B cell (primary cell): ENCODE data around the gene TNKS1BP1. TPM values are rescaled to one million over a fixed set of nuclear protein-coding genes. Genes with fewer than 3 reads are reported as not detected.
"Not testable (repeated sequence)": the region's sequence is repeated elsewhere in the genome, so short reads cannot be mapped to it uniquely, and the experiment has no call there.

Experiments used
- ATAC-seq: fragments of 200-7000 bp; cut with Tn5 transposase; one replicate; pipeline ENCODE4 v1.10.0; 2021; ENCODE audit warnings: low read depth, mild to moderate bottlenecking, moderate number of reproducible peaks, moderate library complexity
- CTCF ChIA-PET: fragments of 350-600 bp; sonication (Branson Sonifier 250); formaldehyde crosslinking; loops from one replicate; lab custom pipeline; 2021; ENCODE audit warnings: antibody characterized with exemption, inconsistent platforms; lab: Charles Lee
- POLR2A ChIA-PET: fragments of 350-600 bp; sonication (Branson Sonifier 250); formaldehyde crosslinking; loops from one replicate; lab custom pipeline; 2021; ENCODE audit warnings: antibody characterized with exemption; lab: Charles Lee
- DNase-seq: peaks from one replicate; pipeline ENCODE4 v3.0.0; 2013
- H2AFZ ChIP-seq: 2 replicates; pipeline ENCODE4 v1.6.1; 2012; ENCODE audit warnings: mild to moderate bottlenecking, low read depth, low read length; ENCODE audit not compliant: insufficient read depth, poor library complexity, severe bottlenecking
- H3K27ac ChIP-seq, 2 donors: 1 replicate in 1 of 2; 2 replicates in 1 of 2; pipeline ENCODE4 v1.5.1; 2012 to 2013; ENCODE audit warnings: low read length in 2 of 2, mild to moderate bottlenecking in 2 of 2, moderate library complexity in 1 of 2
- H3K27me3 ChIP-seq, 4 experiments: fragments of 200-600 bp in 1 of 4; sonication (generic) in 1 of 4; replicated peaks in 1 of 4; 1 replicate in 2 of 4; 2 replicates in 2 of 4; pipeline versions ENCODE4 v1.6.1 to v1.7.0; 2013 to 2016; ENCODE audit warnings: low read length in 3 of 4, mild to moderate bottlenecking in 2 of 4, mixed read lengths in 1 of 4, moderate library complexity in 1 of 4; ENCODE audit not compliant: insufficient read depth in 4 of 4, control insufficient read depth in 3 of 4; ENCODE audit errors: control extremely low read depth in 1 of 4
- H3K36me3 ChIP-seq, 2 experiments: replicated peaks in 1 of 2; 1 replicate in 1 of 2; 2 replicates in 1 of 2; pipeline versions ENCODE4 v1.6.1 to v1.7.1; 2013; ENCODE audit warnings: low read length in 1 of 2; ENCODE audit not compliant: insufficient read depth in 2 of 2, control insufficient read depth in 1 of 2; ENCODE audit errors: control extremely low read depth in 1 of 2, extremely low read depth in 1 of 2
- H3K4me1 ChIP-seq, 2 donors: fragments of 200-600 bp in 1 of 2; sonication (generic) in 1 of 2; 1 replicate in 1 of 2; 2 replicates in 1 of 2; pipeline versions ENCODE4 v1.5.1 to v1.6.1; 2013 to 2017; ENCODE audit warnings: low read length in 2 of 2; ENCODE audit not compliant: control insufficient read depth in 2 of 2, insufficient read depth in 2 of 2
- H3K4me2 ChIP-seq: replicated peaks from 2 replicates; pipeline ENCODE3; 2012; ENCODE audit warnings: mild to moderate bottlenecking, low read depth, low read length; ENCODE audit not compliant: poor library complexity, severe bottlenecking
- H3K4me3 ChIP-seq, 5 experiments: fragments of 200-600 bp in 1 of 5; sonication (generic) in 1 of 5; 1 replicate in 3 of 5; 2 replicates in 2 of 5; pipeline versions ENCODE4 v1.5.1 to v1.7.0; 2011 to 2016; ENCODE audit warnings: low read length in 4 of 5, mild to moderate bottlenecking in 4 of 5, low read depth in 2 of 5, control low read depth in 1 of 5, moderate library complexity in 1 of 5; ENCODE audit not compliant: insufficient read depth in 1 of 5; ENCODE audit errors: control extremely low read depth in 1 of 5, extremely low read depth in 1 of 5
- H3K79me2 ChIP-seq: fragments of 200-600 bp; sonication (generic); one replicate; pipeline ENCODE4 v1.6.0; 2016; ENCODE audit warnings: low read length; ENCODE audit not compliant: control insufficient read depth, insufficient read depth
- H3K9ac ChIP-seq: fragments of 200-600 bp; sonication (generic); 2 replicates; pipeline ENCODE4 v1.6.1; 2017; ENCODE audit warnings: mild to moderate bottlenecking, low read length, moderate library complexity
- H3K9me3 ChIP-seq, 3 donors: one replicate each; pipeline versions ENCODE4 v1.6.1 to v1.7.1; 2013; ENCODE audit warnings: low read length in 2 of 3; ENCODE audit not compliant: control insufficient read depth in 2 of 3, insufficient read depth in 1 of 3; ENCODE audit errors: control extremely low read depth in 1 of 3
- H4K20me1 ChIP-seq: 2 replicates; pipeline ENCODE4 v1.6.0; 2012; ENCODE audit warnings: mild to moderate bottlenecking, low read length; ENCODE audit not compliant: insufficient read depth, control insufficient read depth, poor library complexity, severe bottlenecking
- H3K27ac Mint-ChIP-seq: one replicate; pipeline ENCODE4 v1.8.0; 2021; ENCODE audit warnings: mixed read lengths
- H3K27me3 Mint-ChIP-seq: one replicate; pipeline ENCODE4 v1.8.0; 2021; ENCODE audit warnings: mixed read lengths
- H3K4me1 Mint-ChIP-seq: one replicate; pipeline ENCODE4 v1.8.0; 2021; ENCODE audit warnings: mixed read lengths
- H3K4me3 Mint-ChIP-seq: one replicate; pipeline ENCODE4 v1.8.0; 2021; ENCODE audit warnings: mixed read lengths
- H3K9me3 Mint-ChIP-seq: one replicate; pipeline ENCODE4 v1.8.0; 2022; ENCODE audit warnings: mixed read lengths; ENCODE audit not compliant: insufficient read depth
- EZH2 ChIP-seq: IDR thresholded peaks from 2 replicates; pipeline ENCODE4 v1.6.1; 2012; ENCODE audit warnings: borderline replicate concordance, low read depth, mild to moderate bottlenecking, moderate library complexity, low read length; ENCODE audit not compliant: insufficient read depth, poor library complexity, severe bottlenecking
- WGBS: methylation state at CpG from one replicate; pipeline ENCODE4 v1.1.5; 2013; ENCODE audit warnings: missing lambda C conversion rate; ENCODE audit not compliant: insufficient coverage; 5-methylcytosine and 5-hydroxymethylcytosine counted together
- intact Hi-C: fragments of 100-400 bp; cut with micrococcal nuclease; formaldehyde crosslinking; loops from one replicate; pipeline ENCODE4 v1.10.0; 2022
- polyA plus RNA-seq: library from polyadenylated mRNA; depleted of rRNA; stranded (reverse); fragments of >200 nt; gene quantifications from 2 replicates; pipeline ENCODE4 v1.2.3, GENCODE V29; 2012
- total RNA-seq, 2 donors: library from RNA; stranded (reverse); fragments of 120-200 nt in 1 of 2; gene quantifications; 1 replicate in 1 of 2; 2 replicates in 1 of 2; pipeline versions ENCODE4 v1.2.3 to v1.2.4, GENCODE V29; 2013 to 2022
- TF ChIP-seq, protein P1 (sequence below): fragments of 200-600 bp; IDR thresholded peaks from one replicate; pipeline ENCODE4 v1.8.0; 2022; ENCODE audit warnings: antibody characterized with exemption, mild to moderate bottlenecking

TNKS1BP1 gene
- total and polyA plus RNA-seq, 2 donors (not counting 1 experiment from before 2014, with no cell fraction given) = 2.2 to 12.2 TPM

DNA sequence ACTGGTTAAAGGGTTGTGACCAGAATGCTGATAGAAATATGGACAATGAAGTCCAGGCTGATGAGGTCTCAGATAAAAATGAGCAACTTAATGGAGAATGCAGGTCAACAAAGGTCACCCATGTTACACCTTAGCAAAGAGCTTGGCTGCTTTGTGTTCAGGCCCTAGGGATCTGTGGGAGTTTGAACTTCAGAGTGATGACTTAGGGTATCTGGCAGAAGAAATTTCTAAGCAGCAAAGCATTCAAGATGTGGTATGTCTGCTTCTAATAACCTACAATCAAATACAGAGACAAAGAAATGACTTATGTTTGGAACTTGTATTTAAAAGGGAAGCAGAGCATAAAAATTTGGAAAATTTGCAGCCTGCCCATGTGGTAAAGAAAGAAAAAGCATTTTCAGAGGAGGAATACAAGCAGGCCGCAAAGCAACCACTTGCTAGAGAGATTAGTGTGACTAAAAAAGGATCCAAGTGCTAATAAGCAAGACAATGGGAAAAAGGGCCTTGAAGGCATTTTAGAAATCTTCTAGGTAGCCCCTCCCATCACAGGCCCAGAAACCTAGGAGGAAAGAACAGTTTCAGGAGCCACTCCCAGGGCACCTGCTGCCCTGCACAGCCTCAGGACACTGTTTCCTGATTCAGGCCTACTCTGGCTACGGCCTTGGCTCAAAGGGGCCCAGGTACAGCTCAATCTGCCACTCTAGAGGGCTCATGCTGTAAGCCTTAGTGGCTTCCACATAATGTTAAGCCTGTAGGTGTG is 41.3 kb downstream of the TNKS1BP1 start:
- POLR2A ChIA-PET = no interaction called here
- no peak overlapping the region for H3K4me2 ChIP-seq
- TF ChIP-seq, protein P1, sequence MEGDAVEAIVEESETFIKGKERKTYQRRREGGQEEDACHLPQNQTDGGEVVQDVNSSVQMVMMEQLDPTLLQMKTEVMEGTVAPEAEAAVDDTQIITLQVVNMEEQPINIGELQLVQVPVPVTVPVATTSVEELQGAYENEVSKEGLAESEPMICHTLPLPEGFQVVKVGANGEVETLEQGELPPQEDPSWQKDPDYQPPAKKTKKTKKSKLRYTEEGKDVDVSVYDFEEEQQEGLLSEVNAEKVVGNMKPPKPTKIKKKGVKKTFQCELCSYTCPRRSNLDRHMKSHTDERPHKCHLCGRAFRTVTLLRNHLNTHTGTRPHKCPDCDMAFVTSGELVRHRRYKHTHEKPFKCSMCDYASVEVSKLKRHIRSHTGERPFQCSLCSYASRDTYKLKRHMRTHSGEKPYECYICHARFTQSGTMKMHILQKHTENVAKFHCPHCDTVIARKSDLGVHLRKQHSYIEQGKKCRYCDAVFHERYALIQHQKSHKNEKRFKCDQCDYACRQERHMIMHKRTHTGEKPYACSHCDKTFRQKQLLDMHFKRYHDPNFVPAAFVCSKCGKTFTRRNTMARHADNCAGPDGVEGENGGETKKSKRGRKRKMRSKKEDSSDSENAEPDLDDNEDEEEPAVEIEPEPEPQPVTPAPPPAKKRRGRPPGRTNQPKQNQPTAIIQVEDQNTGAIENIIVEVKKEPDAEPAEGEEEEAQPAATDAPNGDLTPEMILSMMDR = no peak
- TF ChIP-seq EZH2 = no peak
- no peaks in the 10 kb centered on the region for H3K79me2 ChIP-seq
- no peaks in the 10 kb centered on the region for H3K4me1 ChIP-seq
- intact Hi-C loops = no loop called here
- H4K20me1 ChIP-seq = no peaks in the 10 kb centered on the region
- Mint-ChIP-seq H3K4me1 (no peaks in the 10 kb centered on the region), H3K27ac (no peak overlapping the region), H3K4me3 (no peak overlapping the region), H3K9me3 (no peaks in the 10 kb centered on the region), H3K27me3 (peaks cover 19% of the 10 kb centered on the region)
- H2AFZ ChIP-seq = no peak overlapping the region
- ATAC-seq = no peak
- DNase-seq = no peak
- 83% methylated on average over 2 of the region's 2 CpGs for WGBS
- no peak overlapping the region for H3K9ac ChIP-seq
- H3K27ac ChIP-seq = no peak overlapping the region
- no peaks in the 10 kb centered on the region for H3K9me3 ChIP-seq
- H3K36me3 ChIP-seq = no peaks in the 10 kb centered on the region
- H3K4me3 ChIP-seq = no peak overlapping the region
- CTCF ChIA-PET = no interaction called here
- H3K27me3 ChIP-seq = peaks cover 0 to 7% (median 3%) of the 10 kb centered on the region in 4 experiments

DNA sequence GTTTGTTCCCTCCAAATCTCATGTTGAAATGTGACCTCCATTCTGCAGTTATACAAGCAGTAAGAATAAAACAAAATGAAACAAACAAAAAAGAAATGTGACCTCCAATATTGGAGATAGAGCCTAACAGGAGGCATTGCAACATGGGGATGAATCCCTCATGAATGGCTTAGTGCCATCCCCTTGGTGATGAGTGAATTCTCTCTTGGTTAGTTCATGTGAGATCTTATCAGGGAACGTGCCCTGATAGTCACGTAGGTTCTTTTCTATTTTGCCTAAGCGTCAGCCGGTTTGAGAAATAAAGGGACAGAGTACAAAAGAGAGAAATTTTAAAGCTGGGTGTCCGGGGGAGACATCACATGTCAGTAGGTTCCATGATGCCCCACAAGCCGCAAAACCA is 43.2 kb downstream of the TNKS1BP1 start:
- H2AFZ ChIP-seq, H3K79me2 ChIP-seq, POLR2A ChIA-PET, ATAC-seq, H3K4me1 ChIP-seq, CTCF ChIA-PET, H4K20me1 ChIP-seq, H3K4me2 ChIP-seq, H3K4me1 Mint-ChIP-seq, H3K27ac Mint-ChIP-seq, DNase-seq, H3K27me3 ChIP-seq, H3K4me3 ChIP-seq, H3K36me3 ChIP-seq, H3K9ac ChIP-seq, H3K27ac ChIP-seq, H3K9me3 Mint-ChIP-seq, intact Hi-C loops, H3K9me3 ChIP-seq, H3K4me3 Mint-ChIP-seq: not testable (repeated sequence)
- 98% methylated on average over 4 of the region's 6 CpGs for WGBS
- H3K27me3 Mint-ChIP-seq = peaks cover 25% of the 10 kb centered on the region
